Testis (tissue), 3 donors: ENCODE measurements around the gene PHF13. TPM values are rescaled to one million over a fixed set of nuclear protein-coding genes. Genes with fewer than 3 reads are reported as not detected.

ENCODE experiments used
- DNase-seq: peaks from one replicate; pipeline ENCODE4 v3.0.0-alpha.2; 2019
- H3K27ac ChIP-seq, 2 donors: fragments of 200-600 bp; sonication (generic); one replicate each; pipeline ENCODE4 v1.5.1; 2019
- H3K27me3 ChIP-seq: fragments of 200-600 bp; sonication (generic); one replicate; pipeline ENCODE4 v1.5.1; 2019
- H3K36me3 ChIP-seq: fragments of 200-600 bp; sonication (generic); one replicate; pipeline ENCODE4 v1.5.1; 2017; ENCODE audit warnings: low read depth; ENCODE audit errors: missing control alignments
- H3K4me1 ChIP-seq: fragments of 200-600 bp; sonication (generic); one replicate; pipeline ENCODE4 v1.5.1; 2019
- H3K4me3 ChIP-seq, 2 donors: fragments of 200-600 bp; sonication (generic); one replicate each; pipeline ENCODE4 v1.5.1; 2017 to 2019
- H3K9me3 ChIP-seq: fragments of 200-600 bp; sonication (generic); one replicate; pipeline ENCODE4 v1.5.1; 2017
- CTCF ChIP-seq, 3 experiments: fragments of 450-650 bp in 2 of 3; fragments of 200-600 bp in 1 of 3; sonication (generic) in 1 of 3; IDR thresholded peaks; one replicate each; pipeline ENCODE4 v1.5.1; 2016 to 2019; ENCODE audit warnings: antibody characterized with exemption in 3 of 3, mild to moderate bottlenecking in 2 of 3, moderate library complexity in 1 of 3
- POLR2A ChIP-seq: fragments of 450-650 bp; IDR thresholded peaks from one replicate; pipeline ENCODE4 v1.6.1; 2017; ENCODE audit warnings: antibody characterized with exemption, mild to moderate bottlenecking, moderate library complexity
- WGBS, 2 donors: methylation state at CpG; one replicate each; pipeline ENCODE4 v1.1.5; 2018; 5-methylcytosine and 5-hydroxymethylcytosine counted together
- intact Hi-C: fragments of 100-400 bp; cut with DNase I; formaldehyde crosslinking; loops from one replicate; pipeline ENCODE4 v1.15.1; 2023; ENCODE audit warnings: low total_unique reads
- polyA plus RNA-seq: library from polyadenylated mRNA; stranded (reverse); fragments of 350-450 nt; fragmentation: Illumina TruSeq; extraction: RNeasy Lipid Tissue Mini Kit (QIAGEN cat#74804); gene quantifications from one replicate; pipeline ENCODE4 v1.2.3, GENCODE V29; 2014; ENCODE audit warnings: low read depth, low replicate concordance; ENCODE audit not compliant: insufficient read depth
- total RNA-seq, 2 donors: library from RNA; depleted of rRNA; stranded (reverse); fragments of >200 nt; gene quantifications; one replicate each; pipeline ENCODE4 v1.2.3, GENCODE V29; 2016

PHF13 gene
- total and polyA plus RNA-seq, 3 donors from 2014 or later: 70.8 to 94.3 (median 88.1) TPM

- no peaks in the 10 kb centered on the region for H3K36me3 ChIP-seq
- TF ChIP-seq CTCF (IDR thresholded peaks at IDR 0.05): no peak
- no peak for TF ChIP-seq POLR2A
- no peak overlapping the region for H3K27ac ChIP-seq
- no peak for DNase-seq
- intact Hi-C loops: loop anchor here (5.0 kb wide), 1 partner anchor 50 kb away; no protein-coding TSS in a partner anchor
- no peak overlapping the region for H3K4me3 ChIP-seq
- WGBS, 2 donors: 90% methylated on average over 1 of the region's 1 CpG; no CpG with 5 or more reads in 1 of the 2 donors
- peaks cover 31% of the 10 kb centered on the region for H3K4me1 ChIP-seq
- no peaks in the 10 kb centered on the region for H3K9me3 ChIP-seq
- no peaks in the 10 kb centered on the region for H3K27me3 ChIP-seq
Observed at GRCh38 chr1:6582370-6582769, 31.2 kb upstream of the PHF13 start.

DNA sequence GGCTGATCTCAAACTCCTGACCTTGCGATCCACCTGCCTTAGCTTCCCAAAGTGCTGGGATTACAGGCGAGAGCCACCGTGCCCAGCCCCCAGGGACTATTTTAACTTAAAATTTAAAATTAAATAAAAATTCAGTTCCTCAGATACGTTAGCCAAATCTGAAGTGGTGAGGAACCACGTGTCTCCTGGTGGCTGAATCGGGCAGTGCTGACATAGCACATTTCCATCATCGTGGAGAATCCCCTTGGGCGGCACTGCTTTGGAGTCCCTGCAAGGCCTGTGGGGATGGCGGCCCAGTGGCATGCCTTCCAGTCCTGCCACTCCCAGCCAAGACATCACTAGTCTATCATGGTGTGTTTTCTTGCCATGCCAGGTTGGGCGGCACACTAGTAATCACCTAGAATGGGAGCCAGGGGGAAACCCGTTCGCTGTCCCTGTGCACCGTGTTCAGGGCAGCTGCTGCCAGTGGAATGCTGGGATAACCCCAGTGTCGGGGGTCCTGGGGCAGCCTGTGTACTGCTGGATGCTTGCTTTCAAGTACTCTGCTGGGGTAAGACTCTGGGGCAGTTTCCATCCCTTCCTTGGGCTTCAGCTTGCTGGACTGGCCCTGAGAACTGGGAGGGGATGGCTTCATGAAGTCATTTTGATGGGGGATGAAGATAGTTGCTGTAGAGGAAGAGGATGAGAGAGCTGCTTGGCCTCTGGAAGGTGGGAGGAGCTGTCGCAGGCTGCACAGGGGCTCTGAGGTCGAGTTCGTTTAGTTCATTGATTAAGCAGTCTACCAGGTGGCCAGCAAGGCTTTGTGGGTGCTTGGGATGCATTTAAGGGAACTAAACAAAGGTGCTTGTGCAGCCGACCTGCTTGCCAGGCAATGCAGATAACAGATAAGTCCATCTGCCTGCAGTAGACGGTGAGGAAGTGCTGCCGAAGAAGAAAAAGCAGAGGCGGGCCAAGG is 29.1 kb upstream of the PHF13 start:
- H3K4me1 ChIP-seq: peaks cover 24% of the 10 kb centered on the region
- H3K27me3 ChIP-seq: no peaks in the 10 kb centered on the region
- no peaks in the 10 kb centered on the region for H3K9me3 ChIP-seq
- TF ChIP-seq CTCF (IDR thresholded peaks at IDR 0.05): peak; percentile 12 to 28 (median 23)
- TF ChIP-seq POLR2A: no peak
- WGBS, 2 donors: 77 to 79% methylated on average over 20 to 21 of the region's 21 CpGs
- H3K4me3 ChIP-seq: no peak overlapping the region
- DNase-seq: no peak
- intact Hi-C loops: loop anchor here (5.0 kb wide), 1 partner anchor 48 kb away; no protein-coding TSS in a partner anchor
- no peaks in the 10 kb centered on the region for H3K36me3 ChIP-seq
- H3K27ac ChIP-seq: no peak overlapping the region

- Histone ChIP-seq H3K27me3 (no peaks in the 10 kb centered on the region), H3K27ac (no peak overlapping the region), H3K4me1 (peaks cover 22% of the 10 kb centered on the region), H3K4me3 (no peak overlapping the region), H3K9me3 (no peaks in the 10 kb centered on the region), H3K36me3 (no peaks in the 10 kb centered on the region)
- no peak for TF ChIP-seq POLR2A
- no peak for TF ChIP-seq CTCF (IDR thresholded peaks at IDR 0.05)
- no peak for DNase-seq
- WGBS, 2 donors: 73 to 80% methylated on average over 10 to 12 of the region's 12 CpGs
- intact Hi-C loops: no loop called here
Observed at GRCh38 chr1:6585081-6585722, 28.3 kb upstream of the PHF13 start.

DNA sequence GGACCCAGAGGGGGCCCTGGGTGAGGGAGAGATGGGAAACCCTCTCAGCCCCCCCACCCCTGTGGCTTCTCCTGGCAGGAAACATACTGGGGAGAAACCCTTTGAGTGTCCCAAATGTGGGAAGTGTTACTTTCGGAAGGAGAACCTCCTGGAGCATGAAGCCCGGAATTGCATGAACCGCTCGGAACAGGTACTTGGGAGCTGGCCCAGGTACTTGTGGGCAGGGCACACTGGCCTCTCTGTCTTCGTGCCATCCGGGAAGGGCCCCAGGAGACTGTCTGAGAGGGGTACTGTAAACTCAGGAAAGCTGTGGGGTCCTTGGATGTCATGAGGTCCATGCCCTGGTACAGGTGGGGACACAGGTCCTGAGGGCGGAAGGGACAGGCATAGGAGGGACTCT is 27.7 kb upstream of the PHF13 start:
- H3K4me3 ChIP-seq: no peak overlapping the region
- no peaks in the 10 kb centered on the region for H3K36me3 ChIP-seq
- DNase-seq: no peak
- intact Hi-C loops: no loop called here
- H3K27ac ChIP-seq: no peak overlapping the region
- no peaks in the 10 kb centered on the region for H3K9me3 ChIP-seq
- TF ChIP-seq CTCF (IDR thresholded peaks at IDR 0.05): no peak
- no peak for TF ChIP-seq POLR2A
- 85% methylated on average over 7 of the region's 7 CpGs; no CpG with 5 or more reads in 1 of the 2 donors for WGBS, 2 donors
- peaks cover 17% of the 10 kb centered on the region for H3K4me1 ChIP-seq
- no peaks in the 10 kb centered on the region for H3K27me3 ChIP-seq
